Measurements from ENCODE around the gene ANKRD12.

The ANKRD12 gene

DNA sequence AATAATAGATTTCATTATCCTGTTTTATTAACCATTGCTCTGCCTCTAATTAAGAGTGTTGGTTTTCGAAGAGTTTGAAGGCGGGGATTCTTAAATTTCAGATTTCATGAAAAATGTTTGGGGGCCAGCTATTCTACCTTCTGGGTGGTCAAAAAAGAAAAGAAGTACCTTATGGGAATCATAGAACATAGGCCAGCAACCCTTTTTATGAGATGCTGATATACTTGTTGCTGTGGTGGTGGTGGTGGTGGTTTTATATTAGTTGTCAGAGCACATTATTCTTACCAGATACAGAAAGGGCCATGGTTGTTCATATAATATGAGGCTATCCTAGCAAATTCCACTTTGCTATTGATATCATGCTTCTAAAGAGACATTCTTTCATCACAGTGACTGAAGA, 4.4 kb downstream of the ANKRD12 start:
- no peak for DNase-seq (ENCODE audit: low spot score)
- TF ChIP-seq, protein P1, sequence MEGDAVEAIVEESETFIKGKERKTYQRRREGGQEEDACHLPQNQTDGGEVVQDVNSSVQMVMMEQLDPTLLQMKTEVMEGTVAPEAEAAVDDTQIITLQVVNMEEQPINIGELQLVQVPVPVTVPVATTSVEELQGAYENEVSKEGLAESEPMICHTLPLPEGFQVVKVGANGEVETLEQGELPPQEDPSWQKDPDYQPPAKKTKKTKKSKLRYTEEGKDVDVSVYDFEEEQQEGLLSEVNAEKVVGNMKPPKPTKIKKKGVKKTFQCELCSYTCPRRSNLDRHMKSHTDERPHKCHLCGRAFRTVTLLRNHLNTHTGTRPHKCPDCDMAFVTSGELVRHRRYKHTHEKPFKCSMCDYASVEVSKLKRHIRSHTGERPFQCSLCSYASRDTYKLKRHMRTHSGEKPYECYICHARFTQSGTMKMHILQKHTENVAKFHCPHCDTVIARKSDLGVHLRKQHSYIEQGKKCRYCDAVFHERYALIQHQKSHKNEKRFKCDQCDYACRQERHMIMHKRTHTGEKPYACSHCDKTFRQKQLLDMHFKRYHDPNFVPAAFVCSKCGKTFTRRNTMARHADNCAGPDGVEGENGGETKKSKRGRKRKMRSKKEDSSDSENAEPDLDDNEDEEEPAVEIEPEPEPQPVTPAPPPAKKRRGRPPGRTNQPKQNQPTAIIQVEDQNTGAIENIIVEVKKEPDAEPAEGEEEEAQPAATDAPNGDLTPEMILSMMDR (IDR thresholded peaks at IDR 0.05; ENCODE audit: borderline replicate concordance, control extremely low read depth, extremely low read depth, insufficient read depth, missing control alignments): no peak
- in situ Hi-C loops (cut with MboI; ENCODE audit: low sequenced_read_pairs, unreplicated experiment): no loop called here

DNA sequence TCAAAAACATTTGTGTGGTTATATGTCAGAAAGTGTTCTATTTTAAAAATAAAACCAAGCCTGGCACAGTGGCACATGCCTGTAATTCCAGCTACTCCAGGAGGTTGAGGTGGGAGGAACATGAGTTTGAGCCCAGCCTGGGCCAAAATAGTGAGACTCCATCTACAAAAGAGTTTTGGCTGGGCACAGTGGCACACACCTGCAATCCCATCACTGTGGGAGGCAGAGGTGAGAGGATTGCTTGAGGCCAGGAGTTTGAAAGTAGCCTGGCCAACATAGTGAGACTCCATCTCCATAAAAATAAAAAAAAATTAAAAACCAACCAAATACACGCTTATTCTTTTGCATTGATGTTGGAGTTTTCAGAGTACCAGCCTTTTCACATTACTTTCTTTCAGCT, 9.6 kb downstream of the ANKRD12 start:
- in situ Hi-C loops (cut with MboI; ENCODE audit: low sequenced_read_pairs, unreplicated experiment): no loop called here
- no peak for DNase-seq (ENCODE audit: low spot score)

DNA sequence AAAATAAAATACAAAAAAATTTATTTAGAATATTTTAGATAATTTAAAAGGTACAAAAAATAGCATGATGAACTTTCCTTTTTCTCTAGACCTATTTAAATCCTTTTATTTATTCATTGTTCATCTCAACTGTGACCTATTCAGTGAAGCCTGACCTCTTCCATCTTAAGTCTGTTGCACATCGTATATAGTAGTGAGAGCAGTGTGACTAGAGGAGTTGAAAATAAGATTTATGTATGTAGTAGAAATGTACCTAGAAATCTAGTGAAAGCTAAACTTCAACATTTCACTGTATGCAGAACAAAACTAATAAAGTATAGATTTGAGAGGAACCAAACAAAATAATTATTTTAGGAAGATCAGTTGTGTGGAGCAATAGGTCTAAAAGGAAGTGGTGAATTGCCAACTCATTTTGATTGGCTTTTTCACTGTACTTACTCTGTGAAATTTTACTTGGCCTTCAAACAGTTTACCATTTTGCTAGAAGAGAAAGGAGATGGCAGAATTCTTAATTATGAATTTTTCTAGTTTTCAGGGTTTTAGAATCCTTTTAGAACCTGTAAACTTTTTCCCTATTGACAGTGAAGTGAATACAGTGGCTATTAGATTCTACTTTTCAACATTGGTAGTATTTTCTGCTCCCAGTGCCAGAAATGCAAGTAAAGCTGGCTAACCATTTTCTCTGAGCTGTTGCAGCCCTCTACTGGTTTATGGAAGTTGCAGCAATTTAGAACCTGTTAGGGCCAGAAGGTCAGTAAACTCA, 11.0 kb downstream of the ANKRD12 start:
- peak; percentile 24 for DNase-seq (ENCODE audit: low spot score)

More for the DNA sequence above, 9.6 kb downstream of the ANKRD12 start:
- TF ChIP-seq, protein P1 (IDR thresholded peaks at IDR 0.05; ENCODE audit: borderline replicate concordance, control extremely low read depth, extremely low read depth, insufficient read depth, missing control alignments): no peak

DNA sequence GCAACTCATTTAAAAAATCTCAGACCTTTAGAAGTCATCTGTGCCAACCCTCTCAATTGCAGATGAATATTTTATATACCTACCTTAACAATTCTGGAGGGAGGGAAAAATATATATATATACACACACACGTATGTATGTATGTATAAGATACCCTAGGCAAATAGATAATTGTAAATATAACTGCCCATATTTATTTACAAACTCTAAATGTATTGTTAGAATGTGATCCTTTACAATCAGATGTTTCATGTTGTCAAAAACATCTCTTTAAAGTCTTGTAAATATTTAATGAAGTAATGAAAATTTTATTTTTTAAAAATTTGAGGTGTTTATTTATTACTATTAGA, 11.6 kb downstream of the ANKRD12 start:
- no peak for DNase-seq (ENCODE audit: low spot score)
- in situ Hi-C loops (cut with MboI; ENCODE audit: low sequenced_read_pairs, unreplicated experiment): no loop called here
- TF ChIP-seq, protein P1 (IDR thresholded peaks at IDR 0.05; ENCODE audit: borderline replicate concordance, control extremely low read depth, extremely low read depth, insufficient read depth, missing control alignments): no peak

More for the DNA sequence above, 11.0 kb downstream of the ANKRD12 start:
- in situ Hi-C loops (cut with MboI; ENCODE audit: low sequenced_read_pairs, unreplicated experiment): no loop called here
- TF ChIP-seq, protein P1 (IDR thresholded peaks at IDR 0.05; ENCODE audit: borderline replicate concordance, control extremely low read depth, extremely low read depth, insufficient read depth, missing control alignments): peak; percentile 77

DNA sequence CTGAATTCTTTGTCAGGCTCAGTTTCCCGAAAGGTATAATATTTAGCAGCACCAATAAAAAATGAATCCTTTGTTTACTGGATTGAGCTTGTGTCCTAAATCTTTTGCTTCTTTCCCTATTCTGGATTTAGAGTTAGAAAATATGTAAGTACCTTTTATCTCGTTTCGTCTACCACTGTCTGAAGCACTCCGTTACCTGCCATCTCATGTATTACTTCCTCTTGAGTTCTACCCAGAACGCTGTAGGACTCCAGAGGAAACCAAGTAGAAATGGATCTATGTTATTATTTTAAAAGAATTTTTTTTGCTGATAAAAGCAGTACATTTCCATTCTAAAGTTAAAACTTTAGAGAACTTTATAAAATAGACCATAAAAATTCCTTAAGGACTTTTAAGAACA, 13.5 kb downstream of the ANKRD12 start:
- TF ChIP-seq, protein P1 (IDR thresholded peaks at IDR 0.05; ENCODE audit: borderline replicate concordance, control extremely low read depth, extremely low read depth, insufficient read depth, missing control alignments): no peak
- in situ Hi-C loops (cut with MboI; ENCODE audit: low sequenced_read_pairs, unreplicated experiment): no loop called here
- no peak for DNase-seq (ENCODE audit: low spot score)

DNA sequence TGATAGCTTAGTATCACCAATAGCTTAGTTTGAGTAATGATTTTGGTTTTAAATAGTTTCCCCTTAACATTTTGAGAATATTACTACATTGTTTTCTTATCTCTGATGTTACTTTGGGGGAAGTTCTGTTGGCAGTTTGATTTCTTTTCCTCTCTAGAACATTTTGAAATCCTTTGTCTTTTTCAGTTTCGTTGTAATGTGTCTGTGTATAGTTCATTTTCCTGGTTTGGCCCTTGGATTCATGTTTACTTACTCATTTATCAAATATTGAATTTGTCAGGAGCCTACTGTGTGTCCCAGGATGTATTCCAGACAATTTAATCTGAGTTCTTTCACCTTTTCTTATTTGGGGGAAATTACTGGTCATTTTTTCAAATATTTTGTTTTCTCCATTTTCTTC, 16.7 kb downstream of the ANKRD12 start:
- in situ Hi-C loops (cut with MboI; ENCODE audit: low sequenced_read_pairs, unreplicated experiment): no loop called here
- DNase-seq (ENCODE audit: low spot score): no peak
- TF ChIP-seq, protein P1 (IDR thresholded peaks at IDR 0.05; ENCODE audit: borderline replicate concordance, control extremely low read depth, extremely low read depth, insufficient read depth, missing control alignments): no peak

All from GM13976 (cell line).